Measurements from ENCODE around the gene IFNK. TPM values are rescaled to one million over a fixed set of nuclear protein-coding genes. Genes with fewer than 3 reads are reported as not detected.

Gene IFNK
- total RNA-seq, 1 experiment from 2014 or later = not detected

- no peak overlapping the region for H3K4me3 ChIP-seq (ENCODE audit: low read length)
- no TSS peak for BruUV-seq (replicated peaks)
- no peak for ATAC-seq
- H3K9ac ChIP-seq (ENCODE audit: low read length) = no peak overlapping the region
- no peak overlapping the region for H3K27ac ChIP-seq (ENCODE audit: low read length)
- intact Hi-C loops (cut with micrococcal nuclease) = loop anchor here (5.0 kb wide), 1 partner anchor 100 kb away; no protein-coding TSS in a partner anchor
- no peak overlapping the region for H3K4me2 ChIP-seq (ENCODE audit: low read length)
- no peak for DNase-seq
- ChIA-PET POLR2A (ENCODE audit: unreplicated experiment) (no interaction called here), CTCF (no interaction called here)
- no peaks in the 10 kb centered on the region for H3K9me3 ChIP-seq (ENCODE audit: low read length)
- H3K9me2 ChIP-seq (replicated peaks; ENCODE audit: low read length) = no peaks in the 10 kb centered on the region
- H2AFZ ChIP-seq (ENCODE audit: low read length) = no peak overlapping the region
- H4K20me1 ChIP-seq (ENCODE audit: low read length) = no peaks in the 10 kb centered on the region
- H3K27me3 ChIP-seq (ENCODE audit: low read length) = no peaks in the 10 kb centered on the region
- TF ChIP-seq EZH2phosphoT487 (IDR thresholded peaks at IDR 0.05; ENCODE audit: borderline replicate concordance, low read length) = no peak
- TF ChIP-seq EZH2 (IDR thresholded peaks at IDR 0.05; ENCODE audit: low read length, unreplicated experiment) = no peak
- TF ChIP-seq CTCF (conservative IDR thresholded peaks at IDR 0.05; ENCODE audit: low read depth, low read length) = no peak
- H3K4me1 ChIP-seq (ENCODE audit: insufficient read depth, low read length) = peaks cover 6% of the 10 kb centered on the region; the same call in 1 of the 2 replicates
- no peaks in the 10 kb centered on the region for H3K36me3 ChIP-seq (ENCODE audit: low read depth, low read length)
- no peaks in the 10 kb centered on the region for H3F3A ChIP-seq (ENCODE audit: low read length, unreplicated experiment)
- no peaks in the 10 kb centered on the region for H3K79me2 ChIP-seq (ENCODE audit: low read length)
These were observed 3.6 kb downstream of the IFNK start for GRCh38 chr9:27527702-27528075.

DNA sequence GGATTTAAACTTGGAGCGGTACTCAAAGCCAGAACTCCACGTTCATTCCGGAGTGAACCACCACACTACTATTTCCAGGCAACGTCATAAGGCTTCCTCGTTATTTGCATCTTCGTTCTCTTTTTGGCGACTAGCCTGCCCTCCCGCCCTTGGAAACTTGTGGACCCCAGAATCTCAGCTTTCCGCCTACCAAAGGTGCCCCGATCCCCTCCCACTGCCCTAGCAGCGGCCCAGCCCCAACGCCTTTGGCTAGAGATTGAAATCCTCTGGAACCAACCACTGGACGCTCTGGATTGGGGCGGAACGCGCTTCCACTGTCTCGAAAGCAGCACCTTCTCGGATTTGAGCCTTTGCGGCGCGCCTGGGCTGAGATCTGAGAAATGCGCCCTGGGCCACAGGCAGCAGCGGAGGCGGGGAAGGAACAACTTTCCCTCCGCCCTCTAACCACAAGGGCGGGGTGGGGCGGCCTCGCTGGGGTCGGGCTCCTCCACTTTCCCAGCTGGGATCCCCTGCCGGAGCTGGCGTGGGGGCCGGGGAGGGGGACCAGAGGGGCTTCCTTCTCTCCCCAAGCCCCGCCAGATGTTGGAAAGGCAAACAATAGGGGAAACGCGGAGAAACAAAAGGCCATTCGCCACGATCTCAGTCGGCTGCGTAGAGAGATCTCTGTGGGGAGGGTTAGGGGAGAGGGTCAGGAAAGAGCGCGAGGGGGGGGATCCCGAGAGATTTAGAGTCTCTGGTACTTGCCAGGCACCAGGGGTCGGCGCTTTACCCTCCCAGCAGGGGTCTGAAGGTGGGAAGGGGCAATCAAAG is 4.2 kb downstream of the IFNK start:
- no TSS peak for BruUV-seq (replicated peaks)
- Histone ChIP-seq H3K36me3 (ENCODE audit: low read depth, low read length) (no peaks in the 10 kb centered on the region), H3K4me3 (ENCODE audit: low read length) (peak overlapping the region; percentile 82), H3K27me3 (ENCODE audit: low read length) (no peaks in the 10 kb centered on the region), H3K9ac (ENCODE audit: low read length) (peak overlapping the region; percentile 84; the same call in 1 of the 2 replicates), H3K27ac (ENCODE audit: low read length) (no peak overlapping the region), H3K4me2 (ENCODE audit: low read length) (peak overlapping the region; percentile 89), H2AFZ (ENCODE audit: low read length) (peak overlapping the region; percentile 91; the same call in 1 of the 2 replicates), H3K4me1 (ENCODE audit: insufficient read depth, low read length) (peaks cover 6% of the 10 kb centered on the region; the same call in 1 of the 2 replicates), H3K79me2 (ENCODE audit: low read length) (no peaks in the 10 kb centered on the region), H3K9me3 (ENCODE audit: low read length) (no peaks in the 10 kb centered on the region), H3F3A (ENCODE audit: low read length, unreplicated experiment) (no peaks in the 10 kb centered on the region), H3K9me2 (replicated peaks; ENCODE audit: low read length) (no peaks in the 10 kb centered on the region), H4K20me1 (ENCODE audit: low read length) (no peaks in the 10 kb centered on the region)
- no peak for TF ChIP-seq EZH2 (IDR thresholded peaks at IDR 0.05; ENCODE audit: low read length, unreplicated experiment)
- no peak for TF ChIP-seq EZH2phosphoT487 (IDR thresholded peaks at IDR 0.05; ENCODE audit: borderline replicate concordance, low read length)
- TF ChIP-seq CTCF (conservative IDR thresholded peaks at IDR 0.05; ENCODE audit: low read depth, low read length) = no peak
- ATAC-seq = no peak
- intact Hi-C loops (cut with micrococcal nuclease) = loop anchor here (5.0 kb wide), 1 partner anchor 101 kb away; no protein-coding TSS in a partner anchor
- DNase-seq = no peak
- ChIA-PET POLR2A (ENCODE audit: unreplicated experiment) (no interaction called here), CTCF (no interaction called here)

DNA sequence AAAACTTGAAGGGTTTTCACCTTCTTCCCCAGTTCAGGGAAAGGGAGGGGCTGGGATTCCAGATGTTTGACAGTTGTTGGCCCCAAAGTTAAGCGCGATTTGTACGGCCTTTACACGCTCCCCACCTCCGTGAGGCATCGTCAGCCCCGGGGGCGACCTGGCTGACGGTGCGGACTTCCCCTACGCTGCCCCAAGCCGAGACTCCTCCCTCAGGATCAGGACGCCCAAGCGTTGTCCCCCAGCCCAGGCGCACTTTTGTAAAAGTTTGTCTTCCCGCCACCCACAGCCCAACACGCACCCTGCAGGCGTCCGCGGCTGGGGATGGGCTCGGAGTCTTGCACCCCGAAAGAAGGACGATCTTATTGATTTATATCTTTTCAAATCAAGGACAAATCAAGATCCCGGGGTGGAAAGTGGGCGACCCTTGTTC is 4.8 kb downstream of the IFNK start:
- TSS peak; percentile 23 for BruUV-seq (replicated peaks)
- no peaks in the 10 kb centered on the region for H3K36me3 ChIP-seq (ENCODE audit: low read depth, low read length)
- peak overlapping the region; percentile 89 for H3K4me2 ChIP-seq (ENCODE audit: low read length)
- no peaks in the 10 kb centered on the region for H3F3A ChIP-seq (ENCODE audit: low read length, unreplicated experiment)
- H3K9ac ChIP-seq (ENCODE audit: low read length) = peak overlapping the region; percentile 84
- H3K27me3 ChIP-seq (ENCODE audit: low read length) = no peaks in the 10 kb centered on the region
- CTCF ChIA-PET = interaction anchor here (1.0 kb wide), 1 partner anchor 195 kb away, joined by 9 read pairs; no protein-coding TSS in a partner anchor
- no peak overlapping the region for H3K27ac ChIP-seq (ENCODE audit: low read length)
- H3K79me2 ChIP-seq (ENCODE audit: low read length) = no peaks in the 10 kb centered on the region
- H3K9me2 ChIP-seq (replicated peaks; ENCODE audit: low read length) = no peaks in the 10 kb centered on the region
- TF ChIP-seq CTCF (conservative IDR thresholded peaks at IDR 0.05; ENCODE audit: low read depth, low read length) = no peak
- no peak for TF ChIP-seq EZH2phosphoT487 (IDR thresholded peaks at IDR 0.05; ENCODE audit: borderline replicate concordance, low read length)
- no peaks in the 10 kb centered on the region for H3K9me3 ChIP-seq (ENCODE audit: low read length)
- ATAC-seq (peak; percentile 41), DNase-seq (no peak)
- no peaks in the 10 kb centered on the region for H4K20me1 ChIP-seq (ENCODE audit: low read length)
- H3K4me1 ChIP-seq (ENCODE audit: insufficient read depth, low read length) = peaks cover 6% of the 10 kb centered on the region; the same call in 1 of the 2 replicates
- POLR2A ChIA-PET (ENCODE audit: unreplicated experiment) = no interaction called here
- H3K4me3 ChIP-seq (ENCODE audit: low read length) = peak overlapping the region; percentile 82
- H2AFZ ChIP-seq (ENCODE audit: low read length) = peak overlapping the region; percentile 91
- intact Hi-C loops (cut with micrococcal nuclease) = loop anchor here (1.0 to 5.0 kb wide), 2 partner anchors 102 to 196 kb away; no protein-coding TSS in a partner anchor

Measured in PC-3 (cell line).